ENCODE results near the gene LRRC27.
A peak's percentile ranks its signal among the peaks of the same experiment; 100 is the strongest.

DNA sequence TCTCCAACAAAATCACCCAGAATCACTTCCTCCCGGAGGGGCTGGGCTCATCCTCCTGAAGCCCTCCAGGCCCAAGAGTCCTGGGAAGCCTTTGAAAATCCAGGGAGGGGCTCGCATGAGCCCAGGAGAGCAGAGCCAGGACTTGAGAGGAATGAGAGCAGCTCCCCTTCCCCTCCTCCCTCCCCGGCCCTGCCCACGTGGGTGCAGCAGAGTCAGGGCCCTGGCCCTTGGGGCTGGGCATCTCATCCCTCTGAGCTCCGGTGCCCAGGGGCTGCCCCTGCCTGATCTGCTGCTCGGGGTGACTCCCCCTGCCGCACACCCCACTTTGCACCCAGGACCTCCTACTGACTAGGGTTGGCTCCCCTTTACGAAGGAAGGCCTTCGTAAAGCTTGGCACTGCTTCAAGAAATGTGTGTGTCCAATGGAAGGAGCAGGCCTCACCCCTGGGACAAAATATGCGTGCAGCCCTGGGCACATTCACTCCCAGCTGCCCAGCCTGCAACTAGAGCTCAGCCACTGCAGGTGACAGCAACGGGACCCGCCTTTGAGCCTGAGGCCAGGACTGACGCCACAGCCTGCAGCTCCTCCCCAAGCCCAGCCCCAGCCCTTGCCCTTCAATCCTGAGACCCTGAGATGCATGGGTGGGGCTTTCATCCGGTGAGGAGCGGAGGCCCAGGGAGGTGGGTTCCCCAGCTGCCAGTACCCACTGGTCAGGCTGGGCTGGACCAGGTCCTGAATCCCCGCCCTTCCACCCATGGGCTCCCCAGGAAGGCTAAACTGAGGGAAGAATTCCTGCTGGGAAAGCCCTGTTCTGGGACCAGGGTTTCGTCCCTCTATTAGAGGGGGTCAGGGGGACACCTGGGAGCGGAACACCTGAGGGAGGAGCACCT, 86.8 kb downstream of the LRRC27 start:
- TF ChIP-seq, protein P1, sequence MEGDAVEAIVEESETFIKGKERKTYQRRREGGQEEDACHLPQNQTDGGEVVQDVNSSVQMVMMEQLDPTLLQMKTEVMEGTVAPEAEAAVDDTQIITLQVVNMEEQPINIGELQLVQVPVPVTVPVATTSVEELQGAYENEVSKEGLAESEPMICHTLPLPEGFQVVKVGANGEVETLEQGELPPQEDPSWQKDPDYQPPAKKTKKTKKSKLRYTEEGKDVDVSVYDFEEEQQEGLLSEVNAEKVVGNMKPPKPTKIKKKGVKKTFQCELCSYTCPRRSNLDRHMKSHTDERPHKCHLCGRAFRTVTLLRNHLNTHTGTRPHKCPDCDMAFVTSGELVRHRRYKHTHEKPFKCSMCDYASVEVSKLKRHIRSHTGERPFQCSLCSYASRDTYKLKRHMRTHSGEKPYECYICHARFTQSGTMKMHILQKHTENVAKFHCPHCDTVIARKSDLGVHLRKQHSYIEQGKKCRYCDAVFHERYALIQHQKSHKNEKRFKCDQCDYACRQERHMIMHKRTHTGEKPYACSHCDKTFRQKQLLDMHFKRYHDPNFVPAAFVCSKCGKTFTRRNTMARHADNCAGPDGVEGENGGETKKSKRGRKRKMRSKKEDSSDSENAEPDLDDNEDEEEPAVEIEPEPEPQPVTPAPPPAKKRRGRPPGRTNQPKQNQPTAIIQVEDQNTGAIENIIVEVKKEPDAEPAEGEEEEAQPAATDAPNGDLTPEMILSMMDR (IDR thresholded peaks at IDR 0.05): no peak
- peak in 1 of 2 donors; percentile 85 for TF ChIP-seq POLR2A (IDR thresholded peaks at IDR 0.05)

All from adrenal gland (tissue), 5 donors.